ENCODE results near the gene PFAS.

Gene PFAS

DNA sequence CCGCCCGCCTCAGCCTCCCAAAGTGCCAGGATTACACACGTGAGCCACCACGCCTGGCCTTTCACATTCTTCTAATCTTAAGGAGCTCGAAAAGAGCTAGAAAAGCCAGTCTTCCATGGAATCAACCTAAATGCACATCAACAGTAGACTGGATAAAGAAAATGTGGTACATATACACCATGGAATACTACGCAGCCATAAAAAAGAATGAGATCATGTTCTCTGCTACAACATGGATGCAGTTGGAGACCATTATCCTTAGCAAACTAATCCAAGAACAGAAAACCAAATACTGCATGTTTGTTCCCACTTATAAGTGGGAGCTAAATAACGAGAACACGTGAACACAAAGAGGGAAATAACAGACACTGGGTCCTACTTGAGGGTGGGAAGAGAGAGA lies 4.3 kb upstream of the PFAS start:
- TF ChIP-seq GATA2 (IDR thresholded peaks at IDR 0.05; ENCODE audit: low read depth, low read length) (no peak), GATA3 (IDR thresholded peaks at IDR 0.05; ENCODE audit: low read depth, low read length) (no peak)

DNA sequence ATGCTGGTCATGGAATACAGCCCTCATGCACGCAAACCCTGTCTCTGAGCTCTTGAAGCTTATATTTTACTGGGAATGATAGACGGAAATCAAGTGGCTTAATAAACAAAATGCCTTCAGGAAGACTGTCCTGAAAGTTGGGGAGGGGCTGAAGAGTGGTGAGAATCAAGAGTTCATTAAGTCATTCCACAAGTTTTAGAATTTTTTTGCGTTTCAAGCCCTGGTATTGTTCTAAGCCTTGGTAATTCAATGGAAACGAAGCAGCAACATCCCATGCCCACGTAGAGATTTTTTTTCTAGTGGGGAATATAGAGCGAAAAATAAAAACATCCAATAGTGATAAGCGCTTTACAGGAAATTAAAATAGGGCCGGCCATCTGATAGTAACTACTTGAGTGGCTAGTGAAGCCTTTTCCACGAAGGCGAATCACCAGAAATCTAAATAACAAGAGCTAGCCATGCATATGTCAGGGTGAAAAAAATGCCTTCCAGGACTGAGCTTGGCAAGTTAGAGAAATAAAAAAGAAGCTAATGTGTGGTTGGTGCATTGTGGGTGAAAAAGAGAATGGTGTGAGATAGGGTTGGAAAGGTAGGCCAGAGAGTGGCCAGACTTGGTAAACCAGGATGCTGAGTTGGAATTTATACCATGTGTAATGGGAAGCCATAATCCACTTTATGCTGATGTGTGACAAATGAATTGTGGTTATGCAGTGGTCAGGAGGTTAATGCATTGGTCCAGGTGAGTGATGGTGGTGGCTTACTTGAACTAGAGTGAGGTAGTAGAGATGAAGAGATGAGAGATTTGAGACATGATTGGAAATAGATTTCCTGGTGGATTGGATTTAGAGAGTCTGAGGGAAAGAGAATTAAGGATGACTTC lies 772 bp downstream of the PFAS start:
- TF ChIP-seq GATA2 (IDR thresholded peaks at IDR 0.05; ENCODE audit: low read depth, low read length) (no peak), GATA3 (IDR thresholded peaks at IDR 0.05; ENCODE audit: low read depth, low read length) (no peak)

- TF ChIP-seq GATA2 (IDR thresholded peaks at IDR 0.05; ENCODE audit: low read depth, low read length) (no peak), GATA3 (IDR thresholded peaks at IDR 0.05; ENCODE audit: low read depth, low read length) (no peak)
Observed at GRCh38 chr17:8253801-8254200, 4.7 kb downstream of the PFAS start.

DNA sequence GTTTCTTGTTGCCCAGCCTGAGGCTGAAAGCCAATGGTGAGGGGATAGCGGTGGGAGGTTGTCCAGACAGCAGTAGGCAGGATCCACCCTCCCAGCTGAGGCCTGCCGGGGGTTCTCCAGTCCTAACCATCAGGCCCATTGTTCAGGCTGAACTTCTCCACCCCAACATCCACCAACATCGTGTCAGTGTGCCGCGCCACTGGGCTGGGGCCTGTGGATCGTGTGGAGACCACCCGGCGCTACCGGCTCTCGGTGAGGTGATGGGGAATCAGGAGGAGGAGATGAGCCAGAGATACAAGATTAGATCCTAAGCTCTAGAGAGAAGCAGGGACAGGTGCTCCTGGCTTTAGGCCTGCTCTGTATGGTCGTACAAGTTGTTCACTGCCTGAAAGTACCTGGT lies 5.8 kb downstream of the PFAS start:
- TF ChIP-seq GATA2 (IDR thresholded peaks at IDR 0.05; ENCODE audit: low read depth, low read length), result no peak
- no peak for TF ChIP-seq GATA3 (IDR thresholded peaks at IDR 0.05; ENCODE audit: low read depth, low read length)

DNA sequence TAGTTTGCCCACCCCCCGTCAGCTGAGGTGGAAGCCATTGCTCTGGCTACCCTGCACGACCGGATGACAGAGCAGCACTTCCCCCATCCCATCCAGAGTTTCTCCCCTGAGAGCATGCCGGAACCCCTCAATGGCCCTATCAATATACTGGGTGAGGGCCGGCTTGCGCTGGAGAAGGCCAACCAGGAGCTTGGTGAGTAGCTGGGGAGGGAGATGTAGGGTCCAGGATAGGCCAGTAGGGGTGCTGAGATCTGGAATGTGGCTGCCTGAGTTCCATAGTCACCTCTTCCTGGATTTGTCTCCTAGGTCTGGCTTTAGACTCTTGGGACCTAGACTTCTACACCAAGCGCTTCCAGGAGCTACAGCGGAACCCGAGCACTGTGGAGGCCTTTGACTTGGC lies 6.4 kb downstream of the PFAS start:
- TF ChIP-seq GATA2 (IDR thresholded peaks at IDR 0.05; ENCODE audit: low read depth, low read length), result no peak
- TF ChIP-seq GATA3 (IDR thresholded peaks at IDR 0.05; ENCODE audit: low read depth, low read length), result no peak

DNA sequence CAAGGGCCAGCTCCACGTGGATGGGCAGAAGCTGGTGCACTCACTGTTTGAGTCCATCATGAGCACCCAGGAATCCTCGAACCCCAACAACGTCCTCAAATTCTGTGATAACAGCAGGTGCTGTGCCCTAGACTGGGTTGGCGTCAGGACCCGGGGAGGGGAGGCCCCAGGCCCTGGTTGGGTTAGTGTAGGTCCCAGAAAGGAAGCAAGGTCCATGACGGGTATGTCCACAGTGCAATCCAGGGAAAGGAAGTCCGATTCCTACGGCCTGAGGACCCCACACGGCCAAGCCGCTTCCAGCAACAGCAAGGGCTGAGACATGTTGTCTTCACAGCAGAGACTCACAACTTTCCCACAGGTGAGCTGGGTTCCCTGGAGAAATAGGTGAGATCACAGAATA lies 7.2 kb downstream of the PFAS start:
- no peak for TF ChIP-seq GATA3 (IDR thresholded peaks at IDR 0.05; ENCODE audit: low read depth, low read length)
- TF ChIP-seq GATA2 (IDR thresholded peaks at IDR 0.05; ENCODE audit: low read depth, low read length), result no peak

- TF ChIP-seq GATA2 (IDR thresholded peaks at IDR 0.05; ENCODE audit: low read depth, low read length), result no peak
- no peak for TF ChIP-seq GATA3 (IDR thresholded peaks at IDR 0.05; ENCODE audit: low read depth, low read length)
Observed at GRCh38 chr17:8256691-8257090, 7.6 kb downstream of the PFAS start.

DNA sequence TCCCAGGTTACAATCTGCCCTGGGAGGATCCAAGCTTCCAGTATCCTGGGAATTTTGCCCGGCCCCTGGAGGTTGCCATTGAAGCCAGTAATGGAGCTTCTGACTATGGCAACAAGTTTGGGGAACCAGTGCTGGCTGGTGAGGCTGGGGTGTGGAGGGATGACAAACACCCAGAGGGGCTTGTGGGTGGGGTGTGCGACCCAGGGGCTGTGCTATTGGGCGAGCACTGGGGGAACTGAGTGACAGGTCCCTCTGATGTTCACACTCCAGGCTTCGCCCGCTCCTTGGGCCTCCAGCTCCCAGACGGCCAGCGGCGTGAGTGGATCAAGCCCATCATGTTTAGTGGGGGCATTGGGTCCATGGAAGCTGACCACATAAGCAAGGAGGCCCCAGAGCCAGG lies 8.7 kb downstream of the PFAS start:
- no peak for TF ChIP-seq GATA2 (IDR thresholded peaks at IDR 0.05; ENCODE audit: low read depth, low read length)
- TF ChIP-seq GATA3 (IDR thresholded peaks at IDR 0.05; ENCODE audit: low read depth, low read length), result no peak

GRCh38 chr17:8264320-8264719 lies 15.2 kb downstream of the PFAS start:
- TF ChIP-seq GATA2 (IDR thresholded peaks at IDR 0.05; ENCODE audit: low read depth, low read length) (no peak), GATA3 (IDR thresholded peaks at IDR 0.05; ENCODE audit: low read depth, low read length) (no peak)

DNA sequence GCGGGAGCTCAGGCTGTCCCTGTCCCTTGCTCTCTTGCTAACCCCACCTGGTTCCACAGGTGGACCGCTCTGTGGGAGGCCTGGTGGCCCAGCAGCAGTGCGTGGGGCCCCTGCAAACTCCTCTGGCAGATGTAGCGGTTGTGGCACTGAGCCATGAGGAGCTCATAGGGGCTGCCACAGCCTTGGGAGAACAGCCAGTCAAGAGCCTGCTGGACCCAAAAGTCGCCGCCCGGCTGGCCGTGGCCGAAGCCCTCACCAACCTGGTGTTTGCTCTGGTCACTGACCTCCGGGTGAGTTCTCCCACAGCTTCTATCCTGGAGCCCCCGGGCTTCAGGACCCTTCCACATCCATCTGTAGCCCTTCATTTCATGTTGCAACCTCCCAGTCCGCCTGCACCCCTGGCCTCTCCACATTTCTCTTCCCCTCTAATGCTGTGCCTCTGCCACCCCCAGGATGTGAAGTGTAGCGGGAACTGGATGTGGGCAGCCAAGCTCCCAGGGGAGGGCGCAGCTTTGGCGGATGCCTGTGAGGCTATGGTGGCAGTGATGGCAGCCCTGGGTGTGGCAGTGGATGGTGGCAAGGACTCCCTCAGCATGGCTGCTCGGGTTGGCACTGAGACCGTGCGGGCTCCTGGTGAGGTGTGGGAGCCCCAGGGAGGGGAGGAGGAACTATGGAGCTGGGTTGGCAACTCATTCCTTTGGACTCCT lies 15.9 kb downstream of the PFAS start:
- TF ChIP-seq GATA3 (IDR thresholded peaks at IDR 0.05; ENCODE audit: low read depth, low read length) (no peak), GATA2 (IDR thresholded peaks at IDR 0.05; ENCODE audit: low read depth, low read length) (no peak)

DNA sequence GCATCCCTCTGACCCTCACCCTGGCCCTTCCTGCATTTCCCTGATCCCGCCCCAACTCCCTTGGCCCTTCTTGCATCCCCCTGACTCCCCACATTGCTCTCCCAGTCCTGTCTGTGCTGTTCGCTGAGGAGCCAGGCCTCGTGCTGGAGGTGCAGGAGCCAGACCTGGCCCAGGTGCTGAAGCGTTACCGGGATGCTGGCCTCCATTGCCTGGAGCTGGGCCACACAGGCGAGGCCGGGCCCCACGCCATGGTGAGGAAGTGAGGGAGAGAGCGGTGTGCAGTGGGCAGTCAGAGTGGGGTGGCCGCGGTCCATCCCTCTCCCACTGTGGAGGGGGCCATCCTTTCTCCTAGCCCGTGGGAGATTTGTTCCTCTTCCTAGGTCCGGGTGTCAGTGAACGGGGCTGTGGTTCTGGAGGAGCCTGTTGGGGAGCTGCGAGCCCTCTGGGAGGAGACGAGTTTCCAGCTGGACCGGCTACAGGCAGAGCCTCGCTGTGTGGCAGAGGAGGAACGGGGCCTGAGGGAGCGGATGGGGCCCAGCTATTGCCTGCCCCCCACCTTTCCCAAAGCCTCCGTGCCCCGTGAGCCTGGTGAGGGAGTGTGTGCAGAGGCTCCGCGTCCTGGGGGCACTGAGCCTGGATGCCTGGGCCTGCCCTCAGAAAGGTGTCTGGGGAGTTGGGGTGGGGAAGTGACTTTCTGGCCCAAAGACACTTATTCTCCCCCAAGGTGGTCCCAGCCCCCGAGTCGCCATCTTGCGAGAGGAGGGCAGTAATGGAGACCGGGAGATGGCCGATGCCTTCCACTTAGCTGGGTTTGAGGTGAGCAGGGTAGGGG lies 17.8 kb downstream of the PFAS start:
- TF ChIP-seq GATA3 (IDR thresholded peaks at IDR 0.05; ENCODE audit: low read depth, low read length) (no peak), GATA2 (IDR thresholded peaks at IDR 0.05; ENCODE audit: low read depth, low read length) (no peak)

- TF ChIP-seq GATA2 (IDR thresholded peaks at IDR 0.05; ENCODE audit: low read depth, low read length) (no peak), GATA3 (IDR thresholded peaks at IDR 0.05; ENCODE audit: low read depth, low read length) (no peak)
Observed at GRCh38 chr17:8267480-8268147, 18.5 kb downstream of the PFAS start.

GRCh38 chr17:8268550-8269298 lies 19.6 kb downstream of the PFAS start:
- TF ChIP-seq GATA3 (IDR thresholded peaks at IDR 0.05; ENCODE audit: low read depth, low read length) (no peak), GATA2 (IDR thresholded peaks at IDR 0.05; ENCODE audit: low read depth, low read length) (no peak)
